Prostate gland (tissue), 2 donors: Measurements from ENCODE around the gene BYSL. TPM values are rescaled to one million over a fixed set of nuclear protein-coding genes. Genes with fewer than 3 reads are reported as not detected.
A peak's percentile ranks its signal among the peaks of the same experiment; 100 is the strongest.

Experiments
- DNase-seq: peaks from one replicate; pipeline ENCODE4 v3.0.0-alpha.2; 2019; ENCODE audit warnings: low spot score
- H3K27ac ChIP-seq, 2 donors: fragments of 200-600 bp; sonication (generic); 2 replicates each; pipeline ENCODE4 v1.5.1; 2017 to 2019
- H3K27me3 ChIP-seq: fragments of 200-600 bp; sonication (generic); replicated peaks from 2 replicates; pipeline ENCODE4 v1.5.1; 2019; ENCODE audit not compliant: insufficient read depth
- H3K36me3 ChIP-seq, 2 donors: fragments of 200-600 bp; sonication (generic); 1 replicate in 1 of 2; 2 replicates in 1 of 2; pipeline versions ENCODE4 v1.5.1 to v1.8.1; 2017 to 2019
- H3K4me1 ChIP-seq: fragments of 200-600 bp; sonication (generic); replicated peaks from 2 replicates; pipeline ENCODE4 v1.5.1; 2019
- H3K4me3 ChIP-seq, 2 donors: fragments of 200-600 bp; sonication (generic); 2 replicates each; pipeline ENCODE4 v1.5.1; 2017 to 2019
- H3K9me3 ChIP-seq: fragments of 200-600 bp; sonication (generic); 2 replicates; pipeline ENCODE4 v1.5.1; 2017
- POLR2A ChIP-seq: fragments of 450-650 bp; IDR thresholded peaks from one replicate; pipeline ENCODE4 v1.6.1; 2016; ENCODE audit warnings: antibody characterized with exemption, mild to moderate bottlenecking
- POLR2AphosphoS5 ChIP-seq: sonication (generic); formaldehyde crosslinking; IDR thresholded peaks from one replicate; pipeline ENCODE4 v1.6.1; 2017; ENCODE audit warnings: antibody characterized with exemption
- WGBS: methylation state at CpG from one replicate; pipeline ENCODE4 v1.1.5; 2018; 5-methylcytosine and 5-hydroxymethylcytosine counted together
- intact Hi-C: fragments of 100-400 bp; cut with DNase I; formaldehyde crosslinking; loops from one replicate; pipeline ENCODE4 v1.14.2; 2022
- total RNA-seq, 2 donors: library from RNA; depleted of rRNA; stranded (reverse); fragments of >200 nt; gene quantifications; one replicate each; pipeline ENCODE4 v1.1.0, GENCODE V29; 2016
- TF ChIP-seq, protein P1 (sequence below), 4 experiments: fragments of 200-600 bp in 2 of 4; fragments of 450-650 bp in 2 of 4; sonication (generic) in 2 of 4; IDR thresholded peaks; 1 replicate in 3 of 4; 2 replicates in 1 of 4; pipeline ENCODE4 v1.5.1; 2016 to 2019; ENCODE audit warnings: antibody characterized with exemption in 4 of 4, mild to moderate bottlenecking in 2 of 4, moderate library complexity in 2 of 4

Gene BYSL
- total RNA-seq, 2 donors from 2014 or later: 9.5 to 12.6 TPM

DNA sequence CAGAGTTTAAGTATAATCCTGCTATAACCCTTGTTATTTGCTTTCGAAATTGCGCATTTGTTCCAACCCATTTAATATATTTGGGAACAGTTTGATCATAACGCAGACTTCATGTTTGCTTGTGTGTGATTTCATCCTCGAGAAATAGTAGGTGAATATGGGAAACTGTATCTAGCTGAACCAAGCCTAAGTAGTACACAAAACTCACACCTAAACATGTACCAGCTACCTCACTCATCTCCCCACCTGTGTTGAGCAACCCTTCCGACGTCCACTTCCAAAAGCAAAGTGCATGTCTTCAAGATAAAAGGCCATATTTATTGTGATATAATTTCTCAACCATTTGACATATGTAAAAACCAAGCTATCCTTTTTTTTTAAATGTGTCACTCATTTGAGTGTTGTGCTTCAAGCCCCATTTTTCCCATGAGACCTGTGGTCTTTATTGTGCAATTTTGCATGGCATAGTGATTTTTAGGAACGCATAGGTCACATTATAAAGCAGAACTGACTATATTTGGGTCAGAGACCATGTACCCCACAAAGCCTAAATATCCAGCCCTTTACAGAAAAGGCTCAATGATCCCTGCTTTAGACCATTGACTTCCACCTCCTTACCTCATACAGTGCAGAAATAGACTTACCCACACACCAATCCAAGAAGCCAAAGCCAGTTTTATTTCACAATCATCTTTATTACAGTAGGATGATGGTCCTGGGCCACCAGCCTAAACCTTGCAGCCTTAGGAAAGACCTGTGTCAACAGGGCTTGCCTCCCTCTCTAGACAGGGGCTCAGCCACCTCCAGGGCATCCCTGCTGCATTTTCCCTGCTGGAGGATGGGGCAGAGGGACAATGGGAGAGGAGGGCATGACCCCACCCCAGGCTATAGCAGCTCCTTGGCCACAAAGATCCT is 13.2 kb downstream of the BYSL start:
- intact Hi-C loops: loop anchor here (5.0 kb wide), 1 partner anchor 152 kb away; the partner anchor contains the start of gene PRICKLE4
- no peaks in the 10 kb centered on the region for H3K9me3 ChIP-seq
- no peak overlapping the region for H3K4me3 ChIP-seq
- H3K27ac ChIP-seq: peak overlapping the region in 1 of 2 donors; percentile 25
- no peaks in the 10 kb centered on the region for H3K27me3 ChIP-seq
- WGBS: 63% methylated on average over 7 of the region's 7 CpGs
- TF ChIP-seq POLR2AphosphoS5: no peak
- TF ChIP-seq, protein P1, sequence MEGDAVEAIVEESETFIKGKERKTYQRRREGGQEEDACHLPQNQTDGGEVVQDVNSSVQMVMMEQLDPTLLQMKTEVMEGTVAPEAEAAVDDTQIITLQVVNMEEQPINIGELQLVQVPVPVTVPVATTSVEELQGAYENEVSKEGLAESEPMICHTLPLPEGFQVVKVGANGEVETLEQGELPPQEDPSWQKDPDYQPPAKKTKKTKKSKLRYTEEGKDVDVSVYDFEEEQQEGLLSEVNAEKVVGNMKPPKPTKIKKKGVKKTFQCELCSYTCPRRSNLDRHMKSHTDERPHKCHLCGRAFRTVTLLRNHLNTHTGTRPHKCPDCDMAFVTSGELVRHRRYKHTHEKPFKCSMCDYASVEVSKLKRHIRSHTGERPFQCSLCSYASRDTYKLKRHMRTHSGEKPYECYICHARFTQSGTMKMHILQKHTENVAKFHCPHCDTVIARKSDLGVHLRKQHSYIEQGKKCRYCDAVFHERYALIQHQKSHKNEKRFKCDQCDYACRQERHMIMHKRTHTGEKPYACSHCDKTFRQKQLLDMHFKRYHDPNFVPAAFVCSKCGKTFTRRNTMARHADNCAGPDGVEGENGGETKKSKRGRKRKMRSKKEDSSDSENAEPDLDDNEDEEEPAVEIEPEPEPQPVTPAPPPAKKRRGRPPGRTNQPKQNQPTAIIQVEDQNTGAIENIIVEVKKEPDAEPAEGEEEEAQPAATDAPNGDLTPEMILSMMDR (IDR thresholded peaks at IDR 0.05): no peak
- no peak for TF ChIP-seq POLR2A
- no peaks in the 10 kb centered on the region for H3K4me1 ChIP-seq
- no peak for DNase-seq
- peaks cover 14 to 22% of the 10 kb centered on the region in 2 donors for H3K36me3 ChIP-seq

DNA sequence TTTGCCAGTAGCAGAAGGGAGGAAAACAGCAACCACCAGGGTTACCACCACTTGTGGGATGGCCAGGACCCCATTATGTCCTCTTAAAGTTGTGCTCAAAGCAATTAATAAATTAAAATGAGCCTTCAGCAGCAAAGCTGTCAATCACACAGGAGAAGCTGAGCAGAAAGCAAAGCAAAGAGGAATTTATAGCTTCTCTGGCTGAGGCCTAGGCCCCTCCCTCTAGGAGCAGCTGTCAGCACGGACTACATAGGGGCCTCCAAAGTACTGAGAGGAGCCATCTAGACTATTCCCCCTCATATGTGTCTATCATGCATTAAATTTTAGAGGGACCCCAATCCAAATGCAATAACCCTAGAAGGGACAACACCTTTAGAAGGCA is 13.9 kb downstream of the BYSL start:
- intact Hi-C loops: loop anchor here (5.0 kb wide), 1 partner anchor 153 kb away; the partner anchor contains the start of gene PRICKLE4
- Histone ChIP-seq H3K36me3 (peaks cover 14 to 22% of the 10 kb centered on the region in 2 donors), H3K27me3 (no peaks in the 10 kb centered on the region), H3K4me1 (peaks cover 5% of the 10 kb centered on the region), H3K4me3 (no peak overlapping the region), H3K27ac (peak overlapping the region in 1 of 2 donors; percentile 25), H3K9me3 (no peaks in the 10 kb centered on the region)
- 41% methylated on average over 1 of the region's 1 CpG for WGBS
- TF ChIP-seq POLR2AphosphoS5: no peak
- TF ChIP-seq, protein P1 (IDR thresholded peaks at IDR 0.05): no peak
- TF ChIP-seq POLR2A: no peak
- no peak for DNase-seq

DNA sequence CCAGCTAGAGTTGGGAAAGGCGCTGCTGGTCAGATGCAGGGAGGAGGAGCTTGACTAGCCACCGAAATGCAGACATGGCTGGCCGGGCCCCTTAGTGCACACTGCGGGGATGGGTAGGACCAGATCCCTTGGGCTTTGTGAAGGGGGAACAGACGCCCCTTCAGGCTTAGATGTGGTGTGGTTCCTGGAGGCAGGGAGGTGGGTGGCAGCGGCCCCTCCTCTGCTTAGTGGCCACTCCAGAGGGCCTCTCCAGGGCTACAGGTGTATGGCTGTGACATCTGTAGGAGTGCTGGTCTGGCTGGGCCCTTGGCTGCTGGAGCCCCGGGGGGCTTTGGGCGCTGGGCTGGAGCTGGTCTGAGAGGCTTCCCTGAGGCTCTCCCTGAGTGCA is 14.4 kb downstream of the BYSL start:
- H3K36me3 ChIP-seq: peaks cover 9 to 22% of the 10 kb centered on the region in 2 donors
- peaks cover 8% of the 10 kb centered on the region for H3K4me1 ChIP-seq
- TF ChIP-seq, protein P1 (IDR thresholded peaks at IDR 0.05): no peak
- no peak for TF ChIP-seq POLR2AphosphoS5

DNA sequence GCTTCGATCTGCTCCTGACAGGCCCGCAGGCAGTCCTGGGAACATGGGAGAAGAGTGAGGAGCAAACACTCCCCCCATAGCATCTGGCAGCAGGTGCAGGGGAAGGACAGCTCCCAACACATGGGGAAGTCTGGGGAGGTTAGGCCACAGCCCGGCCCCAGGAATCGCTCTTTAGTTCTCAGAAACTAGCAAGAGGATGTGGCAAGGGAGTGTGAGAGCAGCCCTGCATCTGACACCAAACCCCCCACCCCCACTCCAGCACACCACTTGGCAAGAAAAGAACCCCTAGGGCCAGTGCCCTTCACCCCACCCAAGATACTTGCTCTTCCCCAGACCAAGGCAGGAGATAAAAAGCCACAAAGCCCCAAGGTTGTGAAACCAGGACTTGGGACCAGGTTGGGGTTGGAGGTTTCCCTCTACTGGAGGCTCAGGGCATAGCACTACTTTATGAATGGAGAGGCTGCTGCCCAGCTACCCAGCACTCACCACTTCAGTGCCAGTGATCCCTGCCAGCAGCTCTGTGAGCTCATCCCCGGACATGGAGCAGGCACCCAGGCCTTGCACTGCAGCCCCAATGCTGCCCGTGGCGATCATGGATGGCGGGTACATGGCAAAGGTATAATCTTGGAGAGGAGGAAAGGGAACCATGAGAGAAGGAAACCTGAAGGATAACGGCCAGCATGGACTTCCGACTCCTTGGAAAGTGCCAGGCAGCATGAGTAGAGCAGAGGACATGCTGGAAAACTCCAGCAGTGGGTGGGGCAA is 15.0 kb downstream of the BYSL start:
- H3K4me3 ChIP-seq: no peak overlapping the region
- H3K27ac ChIP-seq: no peak overlapping the region
- TF ChIP-seq, protein P1 (IDR thresholded peaks at IDR 0.05): peak; percentile 59 to 79 (median 70)
- no peak for TF ChIP-seq POLR2A
- TF ChIP-seq POLR2AphosphoS5: peak; percentile 68
- H3K36me3 ChIP-seq: peaks cover 9 to 20% of the 10 kb centered on the region in 2 donors
- intact Hi-C loops: loop anchor here (5.0 kb wide), 1 partner anchor 154 kb away; the partner anchor contains the start of gene PRICKLE4
- peak; percentile 77 for DNase-seq
- H3K4me1 ChIP-seq: peaks cover 8% of the 10 kb centered on the region
- H3K27me3 ChIP-seq: no peaks in the 10 kb centered on the region
- WGBS: 49% methylated on average over 9 of the region's 10 CpGs
- no peaks in the 10 kb centered on the region for H3K9me3 ChIP-seq

More for the DNA sequence above, 14.4 kb downstream of the BYSL start:
- DNase-seq: no peak
- Histone ChIP-seq H3K27ac (no peak overlapping the region), H3K9me3 (no peaks in the 10 kb centered on the region), H3K4me3 (no peak overlapping the region), H3K27me3 (no peaks in the 10 kb centered on the region)
- intact Hi-C loops: loop anchor here (5.0 kb wide), 1 partner anchor 153 kb away; the partner anchor contains the start of gene PRICKLE4
- WGBS: 83% methylated on average over 8 of the region's 8 CpGs
